ENCODE results near the gene FRS2.

The FRS2 gene

DNA sequence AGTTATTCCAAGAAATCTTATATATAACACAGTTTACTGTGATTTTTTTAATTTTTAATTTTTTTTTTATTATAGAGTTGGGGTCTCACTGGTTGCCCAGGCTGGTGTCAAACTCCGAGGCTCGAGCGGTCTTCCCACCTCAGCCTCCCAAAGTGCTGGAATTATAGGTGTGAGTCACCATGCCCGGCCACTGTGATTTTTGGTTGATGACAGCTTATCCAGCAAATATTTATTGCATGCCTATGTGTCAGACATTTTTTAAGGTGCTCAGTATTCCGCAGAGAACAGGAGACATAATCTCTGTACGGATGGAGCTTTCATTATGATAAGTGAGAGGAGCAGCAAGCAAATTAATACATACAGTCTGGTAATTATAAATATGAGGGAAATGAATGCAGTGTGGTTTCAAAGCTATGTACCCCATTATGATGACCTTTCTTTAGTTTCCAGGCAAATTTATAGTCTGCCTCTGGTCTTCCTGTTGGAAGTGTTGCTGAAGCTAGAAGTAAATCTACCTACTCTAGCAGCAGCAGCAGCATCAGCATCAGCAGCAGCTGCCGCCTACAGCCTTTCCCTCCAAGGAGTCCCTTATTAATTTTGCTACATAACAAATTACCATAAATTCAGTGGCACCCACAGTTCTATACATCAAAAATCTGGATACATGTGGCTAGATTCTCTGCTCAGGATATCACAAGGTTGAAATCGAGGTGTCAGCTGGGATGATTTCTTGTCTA is 32.3 kb downstream of the FRS2 start:
- no peak for DNase-seq

DNA sequence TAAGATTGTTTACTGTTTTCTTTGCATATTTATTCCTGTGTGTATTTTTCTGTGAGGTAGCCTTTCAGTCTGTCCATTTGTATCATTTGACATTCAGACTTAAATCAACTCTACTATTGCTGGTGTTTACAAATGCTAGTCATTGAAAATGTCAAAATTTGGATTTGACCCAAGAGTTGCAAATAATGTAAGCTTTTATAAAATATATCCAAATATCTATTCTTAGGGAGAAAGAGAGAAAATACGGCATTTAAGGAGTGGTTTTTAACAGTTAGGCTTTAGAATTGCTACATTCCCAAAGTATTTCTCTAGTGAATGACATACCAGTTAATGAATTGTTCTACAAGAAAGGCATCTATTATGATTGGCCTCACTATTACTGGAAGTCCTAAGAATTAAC is 37.9 kb downstream of the FRS2 start:
- DNase-seq: no peak

DNA sequence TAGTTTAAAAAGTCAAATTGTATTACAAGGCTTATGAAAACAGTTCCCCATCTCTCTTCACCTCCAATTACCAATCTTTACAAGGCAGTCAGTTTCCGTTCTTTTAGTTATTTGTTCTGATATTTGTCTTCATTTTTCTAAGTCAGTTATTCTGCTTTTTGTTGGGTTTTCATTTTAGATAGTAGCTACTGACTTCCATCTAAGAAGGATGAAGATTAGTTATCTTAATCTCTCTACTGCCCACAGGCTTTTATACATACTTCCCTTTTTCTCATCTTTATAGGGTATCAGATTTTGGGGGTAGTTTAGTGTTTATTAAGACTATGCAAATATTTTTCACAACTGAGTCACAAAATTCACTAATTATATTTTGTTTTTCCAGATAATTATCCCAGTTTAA is 38.4 kb downstream of the FRS2 start:
- DNase-seq: no peak

DNA sequence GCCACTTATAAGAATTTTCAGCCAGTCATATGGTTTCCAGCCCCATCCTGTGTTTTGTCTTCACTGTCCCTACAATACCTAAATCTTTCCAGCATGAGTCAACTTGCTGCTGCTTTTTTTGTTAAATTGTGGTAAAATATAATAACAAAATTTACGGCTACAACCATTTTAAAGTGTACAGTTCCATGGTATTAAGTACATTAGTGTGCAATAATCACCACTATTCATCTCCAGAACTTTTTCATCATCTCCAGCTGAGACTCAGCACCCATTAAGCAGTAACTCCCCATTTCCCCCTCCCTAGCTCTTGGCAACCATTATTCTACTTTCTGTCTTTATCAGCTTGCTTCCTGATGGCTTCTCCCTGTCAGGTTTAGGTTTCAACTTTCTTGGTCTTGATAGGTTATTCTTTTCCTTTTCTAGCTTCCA is 39.1 kb downstream of the FRS2 start:
- no peak for DNase-seq

DNA sequence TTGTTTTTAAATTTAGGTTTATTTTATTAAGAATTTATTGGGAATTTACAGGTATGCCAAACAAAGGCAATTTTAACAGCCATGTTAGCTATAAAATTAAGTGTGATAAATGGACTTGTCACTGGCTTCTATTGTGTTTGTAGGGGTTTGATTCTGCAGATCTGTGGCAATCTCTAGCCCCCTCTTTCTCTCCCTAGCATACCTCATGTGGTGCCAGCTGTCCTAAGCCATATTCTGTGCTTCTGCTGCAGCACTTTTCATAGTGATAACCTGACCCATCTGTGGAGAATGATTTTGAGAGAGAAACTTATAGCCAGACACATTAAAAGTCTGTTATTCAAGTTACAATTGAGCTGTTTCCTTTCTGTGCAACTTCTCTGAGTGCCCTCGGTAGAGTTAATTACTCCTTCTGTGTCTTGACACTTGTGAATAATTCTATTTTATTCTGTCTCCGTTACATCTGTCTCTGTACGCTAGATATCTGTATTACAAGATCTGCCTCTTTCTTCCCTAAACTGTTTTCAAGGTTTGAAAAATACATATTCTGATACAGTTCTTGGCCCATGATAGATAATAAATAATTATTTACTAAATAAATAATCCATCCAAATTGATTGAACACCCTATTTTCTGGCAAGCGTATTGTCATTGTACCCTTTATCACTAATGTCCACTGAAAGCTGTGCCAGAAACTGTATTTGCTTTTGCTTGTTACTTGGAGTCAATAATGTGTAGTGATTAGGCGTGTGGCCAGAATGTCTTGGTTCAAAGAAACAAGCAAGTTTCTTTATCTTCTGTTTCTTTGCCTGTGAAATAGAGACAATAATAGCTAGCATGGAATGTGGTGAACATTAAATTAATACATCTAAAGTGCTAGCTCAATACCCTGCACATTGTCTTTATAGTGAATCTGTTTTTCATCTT is 40.0 kb downstream of the FRS2 start:
- DNase-seq: peak; percentile 30

DNA sequence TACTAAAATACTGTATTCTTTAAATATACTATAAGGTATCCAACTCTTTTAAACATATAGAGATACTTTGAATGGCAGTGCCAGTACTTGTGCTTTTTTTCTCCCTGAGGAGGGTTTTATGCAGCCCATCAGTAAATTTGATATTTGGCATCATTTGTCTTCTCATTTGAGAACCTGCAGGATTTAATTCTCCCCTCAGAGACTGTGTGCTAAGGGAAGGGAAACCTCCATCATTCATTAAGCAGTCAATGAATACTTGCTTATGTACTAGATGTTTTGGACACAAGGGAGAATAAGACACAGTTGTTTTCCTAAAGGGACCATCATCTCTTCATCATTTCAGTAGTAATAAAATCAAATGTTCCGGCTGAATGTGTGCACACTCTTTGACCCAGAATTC is 40.8 kb downstream of the FRS2 start:
- no peak for DNase-seq

DNA sequence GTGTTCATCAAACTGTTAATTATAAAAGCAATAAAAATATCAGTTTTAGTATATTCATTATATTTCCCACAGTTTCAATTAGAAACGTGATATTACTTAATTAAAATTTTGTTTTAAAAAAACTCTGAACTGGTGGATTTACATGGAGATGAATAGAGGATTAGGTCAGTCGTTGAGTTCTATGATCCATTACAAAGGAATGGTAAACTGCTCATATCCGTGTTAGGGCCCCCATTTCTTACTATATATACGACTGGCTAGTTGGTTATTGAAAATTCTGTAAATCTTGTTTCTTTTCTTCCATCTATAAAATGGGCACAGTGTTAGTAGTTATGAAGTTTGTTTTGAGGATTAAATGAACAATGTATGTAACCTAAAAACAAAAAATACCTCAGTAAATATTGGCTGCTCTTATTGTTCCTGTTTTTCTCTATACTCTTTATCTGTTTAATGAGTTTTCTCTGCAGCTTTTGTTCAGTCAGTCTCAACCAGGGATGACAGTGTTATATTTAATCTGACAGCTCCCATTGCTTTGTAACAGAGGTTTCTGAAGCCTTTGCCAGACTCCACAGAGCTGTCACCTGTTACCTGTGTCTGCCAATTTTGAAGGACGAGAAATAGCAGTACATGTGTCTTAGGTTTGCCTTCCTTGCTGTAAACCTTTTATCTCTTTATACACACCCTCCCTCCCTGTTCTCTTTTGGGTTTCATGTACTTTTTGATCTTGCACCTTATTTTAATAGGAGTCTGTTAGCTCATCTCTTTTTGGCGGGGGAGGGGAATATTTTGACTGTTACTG is 41.5 kb downstream of the FRS2 start:
- no peak for DNase-seq

DNA sequence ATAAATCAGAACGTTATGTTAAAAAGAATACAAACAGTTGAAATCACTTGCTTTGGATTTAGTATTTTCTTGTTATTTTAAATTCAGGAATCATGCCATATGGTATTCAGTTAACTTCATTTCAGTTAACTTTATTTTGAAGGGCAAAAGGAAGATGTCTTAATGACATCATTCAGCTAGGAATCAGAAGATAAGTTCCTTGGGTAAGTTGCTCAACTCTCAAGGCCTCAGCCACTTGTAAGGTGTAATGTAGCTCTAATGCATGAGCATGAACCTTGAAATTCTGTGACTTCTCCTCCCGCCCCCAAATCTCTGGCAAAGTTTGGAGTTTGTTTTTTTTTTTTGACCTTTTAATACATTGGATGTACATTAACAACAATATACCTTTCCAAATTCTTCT is 42.6 kb downstream of the FRS2 start:
- DNase-seq: no peak

DNA sequence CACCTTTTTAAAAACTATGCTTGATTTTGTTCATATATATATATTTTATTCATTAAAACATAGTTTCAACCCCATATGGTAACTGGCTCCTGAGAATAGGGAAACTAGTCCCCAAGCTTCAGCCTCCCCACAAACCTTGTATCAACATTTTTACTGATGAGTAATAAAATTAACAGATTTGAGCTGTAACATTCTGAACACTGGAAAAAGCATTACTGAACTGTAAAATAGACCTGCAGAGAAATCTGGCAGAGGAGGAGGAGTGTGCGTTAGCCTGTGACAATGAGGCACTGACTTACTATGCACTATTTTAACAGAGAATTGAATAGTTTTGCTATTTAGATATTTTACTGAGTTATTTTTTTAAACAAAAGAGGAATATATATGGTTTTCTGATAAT is 43.1 kb downstream of the FRS2 start:
- DNase-seq: no peak

DNA sequence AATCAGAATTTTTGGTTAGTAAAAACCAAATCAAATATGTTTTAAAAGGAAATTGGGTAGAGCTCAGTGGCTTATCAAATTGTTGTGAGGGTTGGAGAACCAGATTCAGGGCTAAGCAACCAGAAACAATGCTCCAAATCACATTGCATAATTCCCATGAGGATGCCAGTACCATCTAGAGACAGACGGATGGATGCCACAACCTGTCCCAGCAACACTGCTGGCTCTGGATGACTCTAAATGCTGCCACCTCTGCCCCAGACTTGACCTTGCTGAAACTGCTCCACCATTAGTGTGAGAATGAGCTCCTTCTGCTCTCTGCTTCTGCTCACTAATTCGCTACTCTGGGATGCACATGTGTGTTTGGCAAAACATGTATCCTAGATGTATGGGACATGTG is 43.9 kb downstream of the FRS2 start:
- DNase-seq: no peak

DNA sequence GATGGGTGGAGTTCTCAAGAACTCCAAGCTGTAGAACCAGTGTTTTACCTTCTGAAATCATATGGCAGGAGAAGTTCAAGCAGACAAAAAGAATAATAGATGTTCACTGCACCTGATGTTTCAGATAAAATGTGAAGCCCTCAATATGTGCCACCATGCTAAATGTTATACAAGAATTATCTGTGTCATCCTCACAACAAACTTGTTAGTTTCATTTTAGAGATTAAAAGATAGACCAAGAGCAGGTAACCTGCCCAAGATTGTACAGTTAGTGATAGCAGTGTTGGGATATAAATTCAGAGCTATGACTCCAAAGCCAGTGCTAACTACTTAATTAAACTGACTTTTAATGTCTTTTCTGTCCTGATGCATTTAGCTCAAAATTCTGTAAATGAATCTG is 44.7 kb downstream of the FRS2 start:
- no peak for DNase-seq

DNA sequence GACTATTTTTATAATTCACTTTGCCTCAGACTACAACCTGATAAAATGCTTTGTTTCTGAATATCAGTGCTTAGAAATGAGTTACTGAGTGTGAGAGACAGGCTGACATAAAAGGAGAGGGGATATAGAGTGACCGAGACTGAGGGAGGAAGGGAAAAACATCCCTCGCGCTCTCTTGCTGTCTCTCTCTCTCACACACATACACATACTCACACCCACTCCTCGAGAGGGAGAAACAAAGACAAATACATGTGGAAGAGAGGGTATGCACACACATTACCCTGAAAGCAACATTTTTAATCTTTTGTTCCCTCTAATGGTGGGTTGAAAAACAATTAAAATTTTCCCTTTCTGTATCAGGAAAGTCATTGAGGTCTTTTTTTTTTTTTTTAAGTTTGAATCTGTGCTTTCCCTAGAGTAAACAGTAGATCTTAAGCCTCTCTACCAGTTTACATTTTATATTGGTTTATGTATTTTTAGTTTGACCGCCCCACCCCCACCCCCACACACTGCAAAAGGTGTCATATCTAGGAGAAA is 45.3 kb downstream of the FRS2 start:
- no peak for DNase-seq

DNA sequence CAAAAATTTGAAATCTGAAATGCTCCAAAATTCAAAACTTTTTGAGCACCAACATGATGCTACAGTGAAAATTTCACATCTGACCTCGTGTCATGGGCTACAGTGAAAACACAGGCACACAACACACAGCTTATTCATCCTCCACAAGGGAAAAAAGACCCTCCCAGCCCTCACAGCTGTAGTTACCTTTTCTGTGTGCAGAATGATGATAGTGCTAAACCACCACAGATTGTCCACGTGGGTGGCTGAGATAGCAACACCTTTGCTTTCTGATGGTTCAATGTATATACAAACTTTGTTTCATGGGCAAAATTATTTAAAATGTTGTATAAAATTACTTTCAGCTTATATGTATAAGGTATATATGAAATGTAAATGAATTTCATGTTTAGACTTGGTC is 46.8 kb downstream of the FRS2 start:
- no peak for DNase-seq

DNA sequence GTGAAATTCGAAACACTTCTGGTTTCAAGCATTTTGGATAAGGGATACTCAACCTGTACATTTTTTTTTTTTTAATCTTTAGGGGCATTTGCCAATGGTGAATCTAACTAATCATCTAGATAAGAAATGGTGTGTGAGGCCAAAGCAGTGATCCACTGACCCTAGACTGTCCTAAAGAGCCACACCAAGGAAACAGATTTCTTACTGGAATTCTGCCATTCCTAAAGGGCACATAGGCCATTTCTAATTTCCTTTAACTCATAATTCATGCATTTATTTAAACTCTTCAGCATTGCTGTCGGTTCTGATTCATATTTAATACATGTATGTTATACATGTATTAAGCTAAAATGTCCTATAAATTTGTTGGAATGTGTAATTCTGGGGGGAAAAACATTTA is 47.2 kb downstream of the FRS2 start:
- no peak for DNase-seq

DNA sequence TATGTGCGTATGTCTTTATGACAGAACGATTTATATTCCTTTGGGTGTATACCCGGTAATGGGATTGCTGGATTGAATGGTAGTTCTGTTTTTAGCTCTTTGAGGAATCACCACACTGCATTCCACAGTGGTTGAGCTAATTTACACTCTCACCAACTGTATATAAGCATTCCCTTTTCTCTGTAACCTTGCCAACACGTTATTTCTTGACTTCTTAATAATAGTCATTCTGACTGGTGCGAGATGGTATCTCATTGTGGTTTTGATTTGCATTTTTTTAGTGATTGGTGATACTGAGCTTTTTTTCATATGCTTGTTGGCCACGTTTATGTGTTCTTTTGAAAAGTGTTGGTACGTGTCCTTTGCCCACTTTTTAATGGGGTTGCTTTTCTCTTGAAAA is 49.7 kb downstream of the FRS2 start:
- no peak for DNase-seq

DNA sequence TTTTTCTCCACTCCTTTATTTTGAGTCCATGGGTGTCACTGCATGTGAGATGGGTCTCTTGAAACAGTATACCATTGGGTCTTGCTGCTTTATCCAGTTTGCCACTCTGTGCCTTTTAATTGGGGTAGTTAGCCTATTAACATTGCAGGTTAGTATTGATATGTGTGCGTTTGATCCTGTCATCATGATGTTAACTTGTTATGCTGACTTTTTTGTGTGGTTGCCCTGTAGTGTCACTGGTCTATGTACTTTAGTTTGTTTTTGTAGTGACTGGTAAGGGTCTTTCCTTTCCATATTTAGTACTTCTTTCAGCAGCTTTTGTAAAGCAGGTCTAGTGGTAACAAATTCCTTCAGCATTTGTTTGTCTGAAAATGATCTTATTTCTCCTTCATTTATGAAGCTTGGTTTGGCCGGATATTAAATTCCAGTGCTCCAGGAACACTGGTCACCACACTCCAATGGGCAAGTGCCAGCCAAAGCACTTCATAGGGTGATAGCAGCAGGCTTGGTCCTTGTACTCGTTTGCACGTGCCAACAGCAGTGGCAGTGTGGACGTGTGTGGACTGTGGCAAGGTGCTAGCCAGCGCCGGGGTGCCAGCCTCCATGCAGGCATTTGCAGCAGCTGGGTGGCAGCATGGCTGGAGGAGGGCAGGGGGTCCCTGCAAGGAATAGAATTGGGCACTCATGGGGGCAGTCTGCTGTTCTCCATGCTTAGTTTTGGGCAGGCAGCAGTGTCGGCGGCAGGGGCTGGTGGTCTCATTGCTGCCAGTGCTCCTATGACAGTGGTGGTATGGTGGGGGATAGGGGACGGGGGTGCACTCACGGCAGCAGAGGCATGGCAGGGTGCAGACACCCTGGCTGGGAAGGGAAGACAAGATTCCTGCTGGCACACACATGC is 53.5 kb downstream of the FRS2 start:
- DNase-seq: no peak

DNA sequence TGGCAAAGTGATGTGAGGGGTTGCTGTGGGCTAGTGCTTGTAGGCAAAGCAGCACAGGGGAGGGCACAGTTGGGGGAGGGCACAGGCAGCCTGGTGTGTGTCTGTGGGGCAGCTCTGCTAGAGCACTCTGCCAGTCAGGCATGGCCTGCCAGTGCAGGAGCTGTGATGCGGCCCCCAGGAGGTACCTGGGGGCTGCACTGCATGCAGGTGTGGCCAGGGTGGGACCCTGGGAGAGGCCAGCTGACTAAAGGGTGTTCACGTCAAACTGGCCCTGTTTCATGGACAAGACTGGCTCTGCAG is 54.1 kb downstream of the FRS2 start:
- no peak for DNase-seq

DNA sequence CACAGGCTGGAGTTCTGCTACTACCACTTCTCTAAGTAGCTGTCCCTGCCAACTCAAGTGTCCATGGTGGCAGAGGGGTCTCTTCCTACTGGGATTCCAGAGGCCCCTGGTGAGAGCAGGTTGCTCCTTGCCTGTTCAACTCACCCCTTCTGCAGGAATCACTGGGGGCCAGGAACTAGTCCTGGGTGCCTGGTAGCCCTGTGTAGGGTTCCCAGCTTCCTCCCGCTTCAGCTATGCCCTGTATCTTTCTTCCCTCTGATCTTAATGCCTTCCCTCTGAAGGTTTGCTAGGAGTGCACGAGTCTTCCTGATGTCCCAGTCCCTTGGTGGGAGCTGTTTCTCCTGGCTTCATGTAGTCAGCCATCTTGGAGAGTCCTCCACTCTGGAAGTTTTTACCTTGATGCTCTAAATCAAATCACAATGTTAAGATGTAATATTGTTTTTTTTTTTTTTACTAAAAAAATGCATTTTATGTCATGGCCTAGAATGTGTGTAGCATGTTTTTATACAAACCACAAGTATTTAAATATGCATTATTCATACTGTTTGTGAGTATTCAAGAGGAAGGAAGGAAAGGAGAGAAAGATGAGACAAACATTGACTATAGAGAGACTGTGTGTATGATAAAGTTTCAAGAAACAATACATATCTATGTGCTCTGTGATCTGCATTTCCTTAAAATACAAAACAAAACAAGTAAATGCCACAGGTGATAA is 54.7 kb downstream of the FRS2 start:
- DNase-seq: no peak

DNA sequence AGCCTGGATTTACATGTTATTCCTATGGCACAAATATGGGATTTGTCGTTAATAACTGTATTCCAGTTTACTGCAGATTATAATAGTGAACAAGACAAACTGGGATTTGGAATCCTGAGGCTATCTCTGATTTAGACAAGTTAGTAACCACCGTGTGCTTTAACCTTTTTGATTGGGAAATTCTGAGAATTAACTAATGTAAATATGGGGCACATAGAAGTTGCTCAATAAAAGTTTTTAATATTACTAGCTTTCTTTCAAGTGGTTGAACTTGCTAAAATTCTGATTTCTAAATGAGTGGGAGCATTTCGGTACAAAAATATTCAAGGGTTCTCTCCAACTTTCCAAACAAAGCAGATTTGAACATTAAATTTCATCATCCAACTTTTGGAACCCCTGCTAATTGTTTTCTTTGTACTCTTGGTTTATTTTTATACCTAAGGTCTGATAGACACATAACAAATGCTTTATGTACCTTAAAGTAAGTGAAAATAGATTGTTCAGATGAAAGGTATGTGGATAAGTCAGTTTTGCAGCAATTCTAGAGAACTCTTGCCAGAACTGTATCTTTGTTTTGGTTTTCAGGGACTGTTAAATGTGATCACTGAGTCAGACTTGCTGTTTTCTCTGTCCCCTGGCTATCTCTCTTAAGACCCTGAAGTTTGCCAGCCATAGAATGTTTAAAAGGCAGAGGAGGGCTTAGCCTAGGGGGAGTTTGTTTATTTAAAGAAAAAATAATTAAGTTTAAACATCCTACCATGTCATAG is 57.5 kb downstream of the FRS2 start:
- no peak for DNase-seq

DNA sequence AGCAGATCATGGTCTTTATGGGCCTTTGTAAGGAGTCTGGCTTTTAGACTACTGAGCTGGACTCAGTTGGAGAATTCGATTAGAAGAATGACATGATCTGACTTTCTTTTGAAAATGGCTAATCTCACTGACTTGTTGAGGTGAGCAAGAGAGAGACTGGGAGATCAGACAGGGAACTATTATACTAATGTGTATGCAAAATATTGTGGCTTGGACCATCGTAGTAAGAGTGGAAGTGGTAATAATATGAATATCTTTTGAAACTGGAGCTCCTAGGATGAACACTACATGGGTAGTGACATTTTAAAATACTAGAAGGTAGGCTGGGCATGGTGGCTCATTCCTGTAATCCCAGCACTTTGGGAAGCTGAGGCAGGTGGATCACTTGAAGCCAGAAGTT is 58.8 kb downstream of the FRS2 start:
- DNase-seq: no peak

DNA sequence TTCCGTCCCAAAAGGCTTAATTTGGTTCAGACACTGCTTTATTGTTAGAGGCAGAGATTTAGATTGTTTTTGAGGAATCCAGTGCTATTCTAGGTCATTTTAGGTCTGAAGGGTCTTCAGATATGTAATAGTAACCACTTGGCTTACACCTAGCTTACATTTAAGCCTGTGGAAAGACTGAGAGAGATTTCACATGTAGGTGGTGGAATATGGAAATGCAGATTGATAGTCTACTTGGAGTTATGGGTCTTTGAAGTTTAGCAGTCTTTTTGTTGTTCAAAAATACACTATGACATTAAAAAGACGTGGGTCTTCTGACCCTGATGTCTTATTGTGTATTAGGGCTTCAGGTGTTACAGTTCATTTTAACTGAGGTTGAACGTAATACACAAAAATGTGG is 63.7 kb downstream of the FRS2 start:
- DNase-seq: no peak
